ENCODE measurements around the gene AGAP1. TPM values are rescaled to one million over a fixed set of nuclear protein-coding genes. Genes with fewer than 3 reads are reported as not detected.

Gene AGAP1
- total and polyA plus RNA-seq, 2 donors (not counting 3 experiments of a cell fraction or from before 2014, with no cell fraction given) = 10.2 to 20.9 TPM

GRCh38 chr2:235637896-235638295 lies 144.1 kb downstream of the AGAP1 start:
- Histone ChIP-seq H4K20me1 (replicated peaks; ENCODE audit: control insufficient read depth, extremely low read depth, insufficient read depth, low read length) (no peaks in the 10 kb centered on the region), H3K27ac (ENCODE audit: insufficient read depth, low read depth, low read length) (no peak overlapping the region), H3K36me3 (ENCODE audit: control insufficient read depth in 2 of 2, extremely low read depth in 1 of 2, insufficient read depth in 2 of 2, low read length in 2 of 2) (no peaks in the 10 kb centered on the region), H3K4me3 (replicated peaks in 1 of 3; ENCODE audit: insufficient read depth in 1 of 3, low read depth in 1 of 3, low read length in 3 of 3) (no peak overlapping the region), H3K27me3 (ENCODE audit: control insufficient read depth in 2 of 2, insufficient read depth in 2 of 2, low read length in 2 of 2) (no peaks in the 10 kb centered on the region), H2AFZ (ENCODE audit: low read depth, low read length) (no peak overlapping the region), H3K4me2 (ENCODE audit: insufficient read depth, low read length) (no peak overlapping the region), H3K9me1 (replicated peaks; ENCODE audit: control insufficient read depth, extremely low read depth, insufficient read depth, low read length) (no peaks in the 10 kb centered on the region), H3K9ac (replicated peaks; ENCODE audit: extremely low read depth, insufficient read depth, low read length) (no peak overlapping the region), H3K9me3 (replicated peaks; ENCODE audit: control insufficient read depth, insufficient read depth, low read length) (no peaks in the 10 kb centered on the region), H3K79me2 (ENCODE audit: control insufficient read depth, insufficient read depth, low read length) (no peaks in the 10 kb centered on the region), H3K4me1 (ENCODE audit: control insufficient read depth, extremely low read depth, insufficient read depth, low read length) (no peaks in the 10 kb centered on the region)
- TF ChIP-seq FOS (IDR thresholded peaks at IDR 0.05; ENCODE audit: borderline replicate concordance, insufficient read depth, low read length) = no peak
- no peak for TF ChIP-seq POLR2A (IDR thresholded peaks at IDR 0.05; ENCODE audit: low read depth, low read length)
- no peak for TF ChIP-seq GATA2 (IDR thresholded peaks at IDR 0.05; ENCODE audit: insufficient read depth, insufficient read length, low read depth, low read length)
- no peak for TF ChIP-seq MYC (IDR thresholded peaks at IDR 0.05; ENCODE audit: low read depth, low read length)
- no peak for TF ChIP-seq EZH2 (IDR thresholded peaks at IDR 0.05; ENCODE audit: borderline replicate concordance, low read depth, low read length, severe bottlenecking)
- no peak for TF ChIP-seq JUN (IDR thresholded peaks at IDR 0.05; ENCODE audit: borderline replicate concordance, insufficient read depth, insufficient read length, low read depth)
- no peak for TF ChIP-seq MAX (IDR thresholded peaks at IDR 0.05; ENCODE audit: insufficient read depth, insufficient read length)
- TF ChIP-seq CTCF (IDR thresholded peaks at IDR 0.05; ENCODE audit: extremely low read depth in 1 of 2, insufficient read depth in 1 of 2, low read depth in 1 of 2, low read length in 2 of 2) = no peak
- no peak for TF ChIP-seq POLR2AphosphoS5 (IDR thresholded peaks at IDR 0.05; ENCODE audit: insufficient read depth, low read depth, low read length)
- no peak for FAIRE-seq
- BruUV-seq (replicated peaks) = no TSS peak
- intact Hi-C loops (cut with micrococcal nuclease) = no loop called here
- POLR2A ChIA-PET = no interaction called here
- dilution Hi-C loops (cut with MboI; ENCODE audit: extremely low pct_ligation_motif_present, low sequenced_read_pairs) = no loop called here
- no peak for DNase-seq (ENCODE audit: low read depth, low spot score)
- CTCF ChIA-PET = interaction anchor here (1.7 to 1.8 kb wide), 2 partner anchors 43 to 108 kb away, joined by 4 to 8 read pairs; no protein-coding TSS in a partner anchor

All from endothelial cell of umbilical vein (primary cell).